ENCODE measurements around the gene POLE. TPM values are rescaled to one million over a fixed set of nuclear protein-coding genes. Genes with fewer than 3 reads are reported as not detected.
A peak's percentile ranks its signal among the peaks of the same experiment; 100 is the strongest.

The POLE gene
- total RNA-seq (2014; rRNA removed; shearing (Covaris generic)), result 17.4 and 32.8 TPM in 2 replicates

- Histone ChIP-seq H3K27me3 (replicated peaks) (no peaks in the 10 kb centered on the region), H3K9me3 (replicated peaks) (peaks cover 7% of the 10 kb centered on the region; the same call in 1 of the 2 replicates), H3K4me1 (replicated peaks) (peaks cover 7% of the 10 kb centered on the region), H3K36me3 (peaks cover 42% of the 10 kb centered on the region), H3K4me3 (peak within 1 kb of the TSS; percentile 99), H3K27ac (peak within 1 kb of the TSS; percentile 93)
- peak; percentile 96 to 98 for DNase-seq (ENCODE audit: low read depth in 1 of 2, low spot score in 2 of 2)
Measured at GRCh38 chr12:132687211-132688164, at the start of gene POLE, which contains the start of gene PXMP2. POLE (minus strand) TSS chr12:132687342; CDS start chr12:132687315, 27 bp downstream. PXMP2 (plus strand) TSS chr12:132687587; CDS start chr12:132687671, 84 bp downstream.

GRCh38 chr12:132736913-132737312 is 49.8 kb upstream of the POLE start:
- peaks cover 82% of the 10 kb centered on the region for H3K36me3 ChIP-seq
- H3K4me1 ChIP-seq (replicated peaks), result no peaks in the 10 kb centered on the region
- no peak overlapping the region for H3K4me3 ChIP-seq

GRCh38 chr12:132736378-132736777 is 49.2 kb upstream of the POLE start:
- Histone ChIP-seq H3K4me1 (replicated peaks) (no peaks in the 10 kb centered on the region), H3K27ac (no peak overlapping the region), H3K27me3 (replicated peaks) (no peaks in the 10 kb centered on the region), H3K9me3 (replicated peaks) (no peaks in the 10 kb centered on the region), H3K4me3 (no peak overlapping the region), H3K36me3 (peaks cover 80% of the 10 kb centered on the region)
- no peak for DNase-seq (ENCODE audit: low read depth in 1 of 2, low spot score in 2 of 2)

More at GRCh38 chr12:132736913-132737312, 49.8 kb upstream of the POLE start:
- no peaks in the 10 kb centered on the region for H3K9me3 ChIP-seq (replicated peaks)
- no peak for DNase-seq (ENCODE audit: low read depth in 1 of 2, low spot score in 2 of 2)
- H3K27ac ChIP-seq, result no peak overlapping the region
- no peaks in the 10 kb centered on the region for H3K27me3 ChIP-seq (replicated peaks)

GRCh38 chr12:132735496-132735895 is 48.4 kb upstream of the POLE start:
- Histone ChIP-seq H3K36me3 (peaks cover 80% of the 10 kb centered on the region), H3K4me1 (replicated peaks) (no peaks in the 10 kb centered on the region), H3K9me3 (replicated peaks) (no peaks in the 10 kb centered on the region), H3K27me3 (replicated peaks) (no peaks in the 10 kb centered on the region), H3K4me3 (no peak overlapping the region), H3K27ac (no peak overlapping the region)
- DNase-seq (ENCODE audit: low read depth in 1 of 2, low spot score in 2 of 2), result no peak

- no peaks in the 10 kb centered on the region for H3K4me1 ChIP-seq (replicated peaks)
- no peak overlapping the region for H3K27ac ChIP-seq
- no peaks in the 10 kb centered on the region for H3K27me3 ChIP-seq (replicated peaks)
- no peak for DNase-seq (ENCODE audit: low read depth in 1 of 2, low spot score in 2 of 2)
- H3K36me3 ChIP-seq, result peaks cover 77% of the 10 kb centered on the region
- H3K9me3 ChIP-seq (replicated peaks), result no peaks in the 10 kb centered on the region
- H3K4me3 ChIP-seq, result no peak overlapping the region
Measured at GRCh38 chr12:132734206-132734605, 47.1 kb upstream of the POLE start.

- no peaks in the 10 kb centered on the region for H3K9me3 ChIP-seq (replicated peaks)
- H3K36me3 ChIP-seq, result peaks cover 77% of the 10 kb centered on the region
- no peak for DNase-seq (ENCODE audit: low read depth in 1 of 2, low spot score in 2 of 2)
Measured at GRCh38 chr12:132731574-132731973, 44.4 kb upstream of the POLE start.

GRCh38 chr12:132730353-132730752 is 43.2 kb upstream of the POLE start:
- H3K36me3 ChIP-seq, result peaks cover 77% of the 10 kb centered on the region

More at GRCh38 chr12:132731574-132731973, 44.4 kb upstream of the POLE start:
- H3K27ac ChIP-seq, result no peak overlapping the region
- no peaks in the 10 kb centered on the region for H3K4me1 ChIP-seq (replicated peaks)
- H3K27me3 ChIP-seq (replicated peaks), result no peaks in the 10 kb centered on the region
- no peak overlapping the region for H3K4me3 ChIP-seq

GRCh38 chr12:132729541-132730320 is 42.6 kb upstream of the POLE start:
- Histone ChIP-seq H3K9me3 (replicated peaks) (no peaks in the 10 kb centered on the region), H3K36me3 (peaks cover 77% of the 10 kb centered on the region), H3K4me3 (no peak overlapping the region), H3K4me1 (replicated peaks) (no peaks in the 10 kb centered on the region), H3K27ac (no peak overlapping the region), H3K27me3 (replicated peaks) (no peaks in the 10 kb centered on the region)
- DNase-seq (ENCODE audit: low read depth in 1 of 2, low spot score in 2 of 2), result no peak

More at GRCh38 chr12:132730353-132730752, 43.2 kb upstream of the POLE start:
- Histone ChIP-seq H3K4me1 (replicated peaks) (no peaks in the 10 kb centered on the region), H3K4me3 (no peak overlapping the region), H3K27ac (no peak overlapping the region), H3K27me3 (replicated peaks) (no peaks in the 10 kb centered on the region), H3K9me3 (replicated peaks) (no peaks in the 10 kb centered on the region)
- no peak for DNase-seq (ENCODE audit: low read depth in 1 of 2, low spot score in 2 of 2)

- H3K4me3 ChIP-seq, result no peak overlapping the region
- peaks cover 78% of the 10 kb centered on the region for H3K36me3 ChIP-seq
- H3K27me3 ChIP-seq (replicated peaks), result no peaks in the 10 kb centered on the region
- H3K9me3 ChIP-seq (replicated peaks), result no peaks in the 10 kb centered on the region
- H3K27ac ChIP-seq, result no peak overlapping the region
- no peak for DNase-seq (ENCODE audit: low read depth in 1 of 2, low spot score in 2 of 2)
- no peaks in the 10 kb centered on the region for H3K4me1 ChIP-seq (replicated peaks)
Measured at GRCh38 chr12:132728502-132728901, 41.4 kb upstream of the POLE start.

GRCh38 chr12:132727091-132727794 is 40.1 kb upstream of the POLE start:
- no peak for DNase-seq (ENCODE audit: low read depth in 1 of 2, low spot score in 2 of 2)
- H3K27ac ChIP-seq, result no peak overlapping the region
- H3K4me3 ChIP-seq, result no peak overlapping the region
- no peaks in the 10 kb centered on the region for H3K4me1 ChIP-seq (replicated peaks)
- no peaks in the 10 kb centered on the region for H3K27me3 ChIP-seq (replicated peaks)
- peaks cover 91% of the 10 kb centered on the region for H3K36me3 ChIP-seq
- no peaks in the 10 kb centered on the region for H3K9me3 ChIP-seq (replicated peaks)

- Histone ChIP-seq H3K4me1 (replicated peaks) (no peaks in the 10 kb centered on the region), H3K9me3 (replicated peaks) (no peaks in the 10 kb centered on the region), H3K27ac (no peak overlapping the region), H3K36me3 (peaks cover 96% of the 10 kb centered on the region), H3K27me3 (replicated peaks) (no peaks in the 10 kb centered on the region), H3K4me3 (no peak overlapping the region)
- DNase-seq (ENCODE audit: low read depth in 1 of 2, low spot score in 2 of 2), result no peak
Measured at GRCh38 chr12:132726386-132726785, 39.2 kb upstream of the POLE start.

- Histone ChIP-seq H3K4me3 (no peak overlapping the region), H3K9me3 (replicated peaks) (no peaks in the 10 kb centered on the region), H3K4me1 (replicated peaks) (no peaks in the 10 kb centered on the region), H3K36me3 (peaks cover 91% of the 10 kb centered on the region), H3K27me3 (replicated peaks) (no peaks in the 10 kb centered on the region), H3K27ac (no peak overlapping the region)
- DNase-seq (ENCODE audit: low read depth in 1 of 2, low spot score in 2 of 2), result no peak
Measured at GRCh38 chr12:132724506-132725241, 37.5 kb upstream of the POLE start.

GRCh38 chr12:132723764-132724140 is 36.6 kb upstream of the POLE start:
- peaks cover 95% of the 10 kb centered on the region for H3K36me3 ChIP-seq
- DNase-seq (ENCODE audit: low read depth in 1 of 2, low spot score in 2 of 2), result no peak

More at GRCh38 chr12:132723764-132724140, 36.6 kb upstream of the POLE start:
- Histone ChIP-seq H3K27ac (no peak overlapping the region), H3K27me3 (replicated peaks) (no peaks in the 10 kb centered on the region), H3K4me3 (no peak overlapping the region), H3K4me1 (replicated peaks) (no peaks in the 10 kb centered on the region), H3K9me3 (replicated peaks) (no peaks in the 10 kb centered on the region)

All from SJSA1 (cell line).